NT2/D1 (cell line): ENCODE data around the gene MPC1.
"Not testable (repeated sequence)": the region's sequence is repeated elsewhere in the genome, so short reads cannot be mapped to it uniquely, and the experiment has no call there.

Source experiments
- DNase-seq: peaks from one replicate; pipeline ENCODE4 v3.0.0-alpha.2; 2011; ENCODE audit warnings: low read depth, low spot score
- H3K27me3 ChIP-seq: 2 replicates; pipeline ENCODE4 v1.6.0; 2011; ENCODE audit warnings: mild to moderate bottlenecking; ENCODE audit not compliant: insufficient read length, insufficient read depth
- H3K36me3 ChIP-seq: 2 replicates; pipeline ENCODE4 v1.6.1; 2011; ENCODE audit warnings: mild to moderate bottlenecking, low read length, mixed read lengths; ENCODE audit not compliant: insufficient read depth, insufficient read length
- H3K4me1 ChIP-seq: 2 replicates; pipeline ENCODE4 v1.5.1; 2011; ENCODE audit not compliant: insufficient read depth, insufficient read length
- H3K4me3 ChIP-seq: 2 replicates; pipeline ENCODE4 v1.5.1; 2011; ENCODE audit warnings: low read depth; ENCODE audit not compliant: insufficient read length
- H3K9ac ChIP-seq: 2 replicates; pipeline ENCODE4 v1.6.0; 2011; ENCODE audit warnings: low read depth; ENCODE audit not compliant: insufficient read length
- H3K9me3 ChIP-seq: 2 replicates; pipeline ENCODE4 v1.5.1; 2011; ENCODE audit warnings: mild to moderate bottlenecking, low read length; ENCODE audit not compliant: insufficient read depth
- SUZ12 ChIP-seq: IDR thresholded peaks from 2 replicates; pipeline ENCODE4 v1.6.1; 2011; ENCODE audit not compliant: insufficient read length, insufficient read depth; ENCODE audit errors: extremely low read depth
- YY1 ChIP-seq: IDR thresholded peaks from 2 replicates; pipeline ENCODE4 v1.6.1; 2011; ENCODE audit not compliant: insufficient read length, insufficient read depth
- ZNF274 ChIP-seq: IDR thresholded peaks from 2 replicates; pipeline ENCODE4 v1.6.1; 2011; ENCODE audit warnings: mild to moderate bottlenecking, low read depth, low read length

The MPC1 gene

DNA sequence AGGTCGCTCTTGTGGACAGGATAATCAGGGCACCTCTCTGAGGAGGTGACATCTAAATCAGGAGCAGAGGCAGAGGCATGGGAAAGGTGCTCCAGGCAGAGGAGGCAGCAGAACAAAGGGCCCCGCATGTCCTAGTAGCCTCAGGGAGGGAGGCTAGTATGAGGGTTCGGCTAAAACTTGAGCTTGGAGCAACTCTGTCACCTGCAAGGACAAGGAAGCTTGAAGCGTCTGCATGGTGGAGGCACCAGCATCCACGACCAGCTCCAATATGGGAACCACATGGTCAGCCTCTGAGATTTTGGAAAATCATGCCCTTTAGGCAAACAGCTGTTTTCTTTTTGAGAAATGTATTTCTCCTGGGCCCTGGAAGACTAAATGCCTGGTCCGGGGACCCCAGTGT is 13.0 kb upstream of the MPC1 start:
- TF ChIP-seq SUZ12 (no peak), YY1 (no peak), ZNF274 (no peak)
- Histone ChIP-seq H3K27me3 (no peaks in the 10 kb centered on the region), H3K36me3 (no peaks in the 10 kb centered on the region), H3K9ac (no peak overlapping the region), H3K4me1 (no peaks in the 10 kb centered on the region), H3K4me3 (no peak overlapping the region), H3K9me3 (no peaks in the 10 kb centered on the region)
- no peak for DNase-seq

- Histone ChIP-seq H3K4me3 (no peak overlapping the region), H3K4me1 (no peaks in the 10 kb centered on the region), H3K9ac (no peak overlapping the region), H3K36me3 (no peaks in the 10 kb centered on the region), H3K9me3 (no peaks in the 10 kb centered on the region), H3K27me3 (no peaks in the 10 kb centered on the region)
- no peak for TF ChIP-seq ZNF274
- TF ChIP-seq SUZ12: no peak
- no peak for DNase-seq
Measured at GRCh38 chr6:166395351-166395750, 12.6 kb upstream of the MPC1 start.

GRCh38 chr6:166394036-166394892 is 11.5 kb upstream of the MPC1 start:
- no peaks in the 10 kb centered on the region for H3K27me3 ChIP-seq
- no peak overlapping the region for H3K9ac ChIP-seq
- no peaks in the 10 kb centered on the region for H3K4me1 ChIP-seq
- no peak overlapping the region for H3K4me3 ChIP-seq
- H3K36me3 ChIP-seq: no peaks in the 10 kb centered on the region
- no peaks in the 10 kb centered on the region for H3K9me3 ChIP-seq
- no peak for DNase-seq
- no peak for TF ChIP-seq SUZ12
- TF ChIP-seq YY1: no peak
- no peak for TF ChIP-seq ZNF274

- no peak overlapping the region for H3K9ac ChIP-seq
- no peaks in the 10 kb centered on the region for H3K36me3 ChIP-seq
- H3K4me3 ChIP-seq: no peak overlapping the region
- TF ChIP-seq ZNF274 (no peak), SUZ12 (no peak), YY1 (no peak)
- DNase-seq: no peak
- no peaks in the 10 kb centered on the region for H3K9me3 ChIP-seq
- no peaks in the 10 kb centered on the region for H3K4me1 ChIP-seq
- no peaks in the 10 kb centered on the region for H3K27me3 ChIP-seq
Measured at GRCh38 chr6:166393535-166393823, 10.7 kb upstream of the MPC1 start.

DNA sequence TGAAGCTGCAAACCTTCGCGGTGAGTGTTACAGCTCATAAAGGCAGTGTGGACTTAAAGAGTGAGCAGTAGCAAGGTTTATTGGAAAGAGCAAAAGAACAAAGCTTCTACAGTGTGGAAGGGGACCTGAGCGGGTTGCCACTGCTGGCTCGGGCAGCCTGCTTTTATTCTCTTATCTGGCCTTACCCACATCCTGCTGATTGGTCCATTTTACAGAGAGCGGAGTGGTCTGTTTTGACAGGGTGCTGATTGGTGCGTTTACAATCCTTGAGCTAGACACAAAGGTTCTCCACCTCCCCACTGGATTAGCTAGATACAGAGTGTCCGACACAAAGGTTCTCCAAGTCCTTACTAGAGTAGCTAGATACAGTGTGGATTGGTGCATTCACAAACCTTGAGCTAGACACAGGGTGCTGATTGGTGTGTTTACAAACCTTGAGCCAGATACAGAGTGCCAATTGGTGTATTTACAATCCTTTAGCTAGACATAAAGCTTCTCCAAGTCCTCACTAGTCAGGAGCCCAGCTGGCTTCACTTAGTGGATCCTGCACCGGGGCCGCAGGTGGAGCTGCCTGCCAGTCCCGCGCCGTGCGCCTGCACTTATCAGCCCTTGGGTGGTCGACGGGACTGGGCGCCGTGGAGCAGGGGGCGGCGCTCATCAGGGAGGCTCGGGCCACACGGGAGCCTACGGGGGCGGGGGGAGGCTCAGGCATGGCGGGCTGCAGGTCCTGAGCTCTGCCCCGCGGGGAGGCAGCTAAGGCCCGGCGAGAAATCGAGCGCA is 10.2 kb upstream of the MPC1 start:
- not testable (repeated sequence) for H3K4me1 ChIP-seq, H3K9me3 ChIP-seq, H3K4me3 ChIP-seq, H3K27me3 ChIP-seq, H3K36me3 ChIP-seq, H3K9ac ChIP-seq, DNase-seq

DNA sequence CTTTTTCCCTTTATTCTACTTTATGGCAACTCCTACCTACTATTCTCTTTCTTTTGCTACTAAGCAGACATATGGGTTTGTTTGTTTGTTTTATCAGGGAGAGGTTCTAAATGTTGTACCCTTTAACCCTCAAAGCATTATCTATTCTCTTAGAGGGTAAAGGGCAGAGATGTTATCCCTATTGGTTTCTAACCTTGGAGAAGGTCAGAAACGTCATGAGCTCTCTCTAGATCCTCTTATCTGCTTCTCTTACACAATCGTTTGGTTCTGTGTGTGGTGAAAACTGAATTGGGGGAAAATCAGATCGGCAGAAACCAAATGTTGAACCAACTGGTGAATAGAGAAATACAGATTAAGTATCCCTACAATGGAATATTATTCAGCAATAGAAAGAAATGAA is 6.4 kb upstream of the MPC1 start:
- Histone ChIP-seq H3K9me3 (no peaks in the 10 kb centered on the region), H3K27me3 (no peaks in the 10 kb centered on the region), H3K36me3 (no peaks in the 10 kb centered on the region), H3K4me1 (no peaks in the 10 kb centered on the region), H3K9ac (no peak overlapping the region), H3K4me3 (no peak overlapping the region)
- no peak for TF ChIP-seq YY1
- TF ChIP-seq SUZ12: no peak
- TF ChIP-seq ZNF274: no peak
- no peak for DNase-seq

DNA sequence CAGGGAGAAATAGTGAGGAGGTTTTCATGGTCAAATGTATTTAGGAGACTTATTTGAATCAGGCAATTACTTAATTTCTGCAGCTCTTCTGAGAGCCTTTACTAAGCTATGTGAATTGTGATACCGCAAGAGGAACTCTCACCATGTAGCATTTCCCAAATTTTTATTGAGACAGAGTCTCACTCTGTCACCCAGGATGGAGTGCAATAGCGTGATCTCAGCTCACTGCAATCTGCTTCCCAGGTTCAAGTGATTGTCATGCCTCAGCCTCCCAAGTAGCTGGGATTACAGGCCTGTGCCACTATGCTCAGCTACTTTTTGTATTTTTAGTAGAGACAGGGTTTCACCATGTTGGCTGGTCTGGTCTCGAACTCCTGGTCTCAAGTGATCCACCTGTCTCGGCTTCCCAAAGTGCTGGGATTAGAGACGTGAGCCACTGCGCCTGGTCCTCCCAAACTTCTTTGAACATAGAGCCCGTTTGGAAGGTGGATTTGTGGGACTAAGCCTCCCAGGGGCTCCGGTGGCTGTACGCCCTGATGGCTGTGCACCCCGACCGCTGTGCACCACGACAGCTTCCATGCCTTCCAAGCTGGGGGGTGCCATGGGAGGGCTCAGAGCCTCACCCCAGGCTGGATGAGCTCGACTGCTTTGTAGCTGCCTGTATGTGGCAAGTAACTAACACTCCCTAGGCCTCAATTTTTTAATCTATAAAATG is 5.7 kb upstream of the MPC1 start:
- no peaks in the 10 kb centered on the region for H3K27me3 ChIP-seq
- no peaks in the 10 kb centered on the region for H3K4me1 ChIP-seq
- no peak overlapping the region for H3K9ac ChIP-seq
- no peaks in the 10 kb centered on the region for H3K9me3 ChIP-seq
- DNase-seq: no peak
- no peak overlapping the region for H3K4me3 ChIP-seq
- no peaks in the 10 kb centered on the region for H3K36me3 ChIP-seq
- TF ChIP-seq YY1 (no peak), SUZ12 (no peak), ZNF274 (no peak)
